K562 (cell line): ENCODE data around the gene CD22. TPM values are rescaled to one million over a fixed set of nuclear protein-coding genes. Genes with fewer than 3 reads are reported as not detected.

Experiments used
- ATAC-seq: fragments of 200-7000 bp; cut with Tn5 transposase; 3 replicates; pipeline ENCODE4 v1.9.1; 2020; ENCODE audit warnings: moderate library complexity
- BruUV-seq: library from RNA; stranded (reverse); fragments of 400-500 nt; replicated peaks from 2 replicates; lab custom pipeline; 2021; lab: Mats Ljungman, UMichigan
- CTCF ChIA-PET: fragments of 300-600 bp; formaldehyde crosslinking; extraction: SDS; loops from one replicate; lab custom pipeline; 2021; ENCODE audit warnings: low intra/inter-chr PET ratio; lab: Yijun Ruan, JAX
- POLR2A ChIA-PET: fragments of 300-600, 350-650 bp; sonication (Branson Sonifier 250); formaldehyde crosslinking; extraction: SDS; loops from one replicate; lab custom pipeline; 2021; ENCODE audit warnings: antibody characterized with exemption, inconsistent platforms; lab: Yijun Ruan, JAX
- DNase-seq, 4 experiments: peaks; one replicate each; pipeline versions ENCODE4 v3.0.0 to v3.0.0-alpha.2; 2011 to 2018; ENCODE audit warnings: low spot score in 3 of 4, mixed read lengths in 3 of 4; ENCODE audit errors: extremely low read depth in 1 of 4
- FAIRE-seq: peaks from 2 replicates; lab custom pipeline; 2011; peaks lifted over from hg19 to GRCh38; lab: Jason Lieb, UNC
- H2AFZ ChIP-seq: 2 replicates; pipeline ENCODE4 v1.6.0; 2011; ENCODE audit warnings: low read depth, low read length, control low read depth, inconsistent platforms
- H3K27ac ChIP-seq: fragments of 200-600 bp; 3 replicates; pipeline ENCODE4 v1.8.0; 2011; ENCODE audit warnings: low read depth, mild to moderate bottlenecking, control low read depth, inconsistent platforms, low read length, moderate library complexity, mixed read lengths; ENCODE audit errors: extremely low read depth
- H3K27me3 ChIP-seq, 2 experiments: fragments of 300-600 bp in 1 of 2; 2 replicates in 1 of 2; 3 replicates in 1 of 2; pipeline versions ENCODE4 v1.6.0 to v1.8.0; 2011; ENCODE audit warnings: inconsistent platforms in 2 of 2, low read length in 2 of 2, mild to moderate bottlenecking in 1 of 2, mixed read lengths in 1 of 2, moderate library complexity in 1 of 2; ENCODE audit not compliant: control insufficient read depth in 2 of 2, insufficient read depth in 2 of 2
- H3K36me3 ChIP-seq: fragments of 300-600 bp; 3 replicates; pipeline ENCODE4 v1.8.0; 2011; ENCODE audit warnings: mild to moderate bottlenecking, low read length, inconsistent platforms; ENCODE audit not compliant: control insufficient read depth, insufficient read depth
- H3K4me1 ChIP-seq, 2 experiments: fragments of 200-600 bp in 1 of 2; replicated peaks in 1 of 2; 2 replicates in 1 of 2; 3 replicates in 1 of 2; pipeline versions ENCODE4 v1.5.1 to v1.8.0; 2011; ENCODE audit warnings: inconsistent platforms in 2 of 2, low read length in 2 of 2, mild to moderate bottlenecking in 1 of 2, mixed read lengths in 1 of 2, moderate library complexity in 1 of 2; ENCODE audit not compliant: control insufficient read depth in 2 of 2, insufficient read depth in 2 of 2
- H3K4me2 ChIP-seq: 2 replicates; pipeline ENCODE4 v1.6.1; 2011; ENCODE audit warnings: low read length, control low read depth, inconsistent platforms, mixed read lengths; ENCODE audit not compliant: insufficient read depth
- H3K4me3 ChIP-seq: fragments of 200-600 bp; sonication (generic), shearing (Covaris generic); 2 replicates; pipeline ENCODE4 v1.5.1; 2016; ENCODE audit warnings: control low read depth, inconsistent platforms
- H3K79me2 ChIP-seq: fragments of 200-600 bp; 3 replicates; pipeline ENCODE4 v1.8.0; 2011; ENCODE audit warnings: low read length, inconsistent platforms; ENCODE audit not compliant: control insufficient read depth, insufficient read depth
- H3K9ac ChIP-seq, 2 experiments: 2 replicates each; pipeline versions ENCODE4 v1.6.0 to v1.6.1; 2011; ENCODE audit warnings: low read depth in 2 of 2, low read length in 2 of 2, control low read depth in 1 of 2, inconsistent platforms in 1 of 2, mild to moderate bottlenecking in 1 of 2, mixed read lengths in 1 of 2; ENCODE audit not compliant: insufficient read depth in 1 of 2
- H3K9me1 ChIP-seq: one replicate; pipeline ENCODE4 v1.6.0; 2011; ENCODE audit warnings: inconsistent platforms, mild to moderate bottlenecking, low read length, moderate library complexity; ENCODE audit not compliant: control insufficient read depth, insufficient read depth
- H3K9me3 ChIP-seq: replicated peaks from 2 replicates; pipeline ENCODE4 v1.5.1; 2011; ENCODE audit warnings: low read depth, low read length, inconsistent platforms; ENCODE audit not compliant: control insufficient read depth, insufficient read depth
- H4K20me1 ChIP-seq: replicated peaks from 2 replicates; pipeline ENCODE4 v1.6.1; 2011; ENCODE audit warnings: low read length, inconsistent platforms, mixed read lengths; ENCODE audit not compliant: control insufficient read depth, insufficient read depth
- ADNP ChIP-seq: fragments of 200-800 bp; sonication (Bioruptor generic); IDR thresholded peaks from 2 replicates; pipeline ENCODE4 v1.6.1; 2016; ENCODE audit warnings: missing genetic modification characterization, missing compliant biosample characterization
- ARHGAP35 ChIP-seq: fragments of 450-650 bp; IDR thresholded peaks from 2 replicates; pipeline ENCODE4 v1.6.1; 2018; ENCODE audit not compliant: partially characterized antibody
- CBX5 ChIP-seq: IDR thresholded peaks from 2 replicates; pipeline ENCODE4 v1.6.1; 2014; ENCODE audit warnings: low read depth, borderline replicate concordance
- E2F8 ChIP-seq: fragments of 450-650 bp; IDR thresholded peaks from 2 replicates; pipeline ENCODE4 v1.7.1; 2018; ENCODE audit warnings: mild to moderate bottlenecking, low read depth; ENCODE audit not compliant: partially characterized antibody
- ELF4 ChIP-seq: fragments of 450-650 bp; formaldehyde crosslinking; IDR thresholded peaks from 2 replicates; pipeline ENCODE4 v1.4.0; 2022; ENCODE audit warnings: missing genetic modification characterization
- HSF4 ChIP-seq: fragments of 250-450 bp; sonication (Bioruptor Pico); IDR thresholded peaks from 2 replicates; pipeline ENCODE4 v2.1.2; 2022; ENCODE audit warnings: mild to moderate bottlenecking, moderate library complexity, borderline replicate concordance
- JUN ChIP-seq, 2 experiments: sonication (generic) in 1 of 2; formaldehyde crosslinking in 1 of 2; IDR thresholded peaks; 2 replicates each; pipeline versions ENCODE4 v1.6.1 to v1.8.0; 2012 to 2022; ENCODE audit warnings: borderline replicate concordance in 2 of 2, mild to moderate bottlenecking in 2 of 2, improper control_type of control experiment in 1 of 2, low read depth in 1 of 2, low read length in 1 of 2, missing genetic modification reagents in 1 of 2
- KAT2B ChIP-seq: IDR thresholded peaks from one replicate; pipeline ENCODE4 v1.6.1; 2012; ENCODE audit warnings: low read depth, mild to moderate bottlenecking, control low read depth, inconsistent platforms, low read length, moderate library complexity
- MYNN ChIP-seq, 2 experiments: sonication (generic); formaldehyde crosslinking in 1 of 2; IDR thresholded peaks; 2 replicates each; pipeline versions ENCODE4 v1.5.0 to v1.6.1; 2016 to 2020; ENCODE audit warnings: antibody characterized with exemption in 1 of 2, missing genetic modification reagents in 1 of 2
- NR2C1 ChIP-seq, 2 experiments: fragments of 450-650 bp; IDR thresholded peaks; 2 replicates each; pipeline ENCODE4 v1.6.1; 2017; ENCODE audit warnings: mild to moderate bottlenecking in 2 of 2, antibody characterized with exemption in 1 of 2, inconsistent platforms in 1 of 2, missing compliant biosample characterization in 1 of 2, missing genetic modification characterization in 1 of 2
- NR2F6 ChIP-seq: fragments of 450-650 bp; formaldehyde crosslinking; IDR thresholded peaks from 2 replicates; pipeline ENCODE4 v1.4.0; 2020; ENCODE audit warnings: mild to moderate bottlenecking
- SMAD2 ChIP-seq: fragments of 150-350 bp; IDR thresholded peaks from 2 replicates; pipeline ENCODE4 v1.6.1; 2014; ENCODE audit warnings: low read depth, mild to moderate bottlenecking, low read length
- SMAD3 ChIP-seq: fragments of 450-650 bp; formaldehyde crosslinking; conservative IDR thresholded peaks from 2 replicates; pipeline ENCODE4 v1.4.0; 2020; ENCODE audit warnings: mild to moderate bottlenecking
- SNIP1 ChIP-seq: fragments of 450-650 bp; IDR thresholded peaks from 2 replicates; pipeline ENCODE4 v1.7.1; 2017; ENCODE audit warnings: low read depth, mild to moderate bottlenecking
- TFAM ChIP-seq: fragments of 250-450 bp; sonication (Bioruptor Pico); conservative IDR thresholded peaks from 2 replicates; pipeline ENCODE4 v1.5.0; 2021; ENCODE audit warnings: mild to moderate bottlenecking, moderate library complexity
- TOE1 ChIP-seq, 2 experiments: fragments of 450-650 bp in 1 of 2; sonication (generic) in 1 of 2; formaldehyde crosslinking in 1 of 2; IDR thresholded peaks; 2 replicates each; pipeline versions ENCODE4 v1.7.1 to v1.8.0; 2016 to 2022; ENCODE audit warnings: borderline replicate concordance in 2 of 2, mild to moderate bottlenecking in 2 of 2, antibody characterized with exemption in 1 of 2, inconsistent platforms in 1 of 2, low read depth in 1 of 2, missing genetic modification reagents in 1 of 2, moderate library complexity in 1 of 2
- ZNF134 ChIP-seq: fragments of 250-450 bp; sonication (Bioruptor Pico); conservative IDR thresholded peaks from 2 replicates; pipeline ENCODE4 v1.4.0; 2020
- ZNF586 ChIP-seq: fragments of 450-650 bp; formaldehyde crosslinking; conservative IDR thresholded peaks from 2 replicates; pipeline ENCODE4 v1.4.0; 2020; ENCODE audit warnings: mild to moderate bottlenecking, moderate library complexity
- WGBS: fragments of 100-300 bp; shearing (Covaris generic); methylation state at CpG from one replicate; pipeline ENCODE4 v1.1.6; 2016; ENCODE audit warnings: low coverage, mixed read lengths; ENCODE audit not compliant: insufficient coverage; ENCODE audit errors: missing lambda C conversion rate; 5-methylcytosine and 5-hydroxymethylcytosine counted together
- in situ Hi-C: fragments of 300-500 bp; cut with MboI; formaldehyde crosslinking; loops from 4 replicates; pipeline ENCODE4 v1.15.0; 2018; ENCODE audit warnings: inconsistent platforms, mixed read lengths
- intact Hi-C: fragments of 100-400 bp; cut with micrococcal nuclease; formaldehyde crosslinking; loops from 2 replicates; pipeline ENCODE4 v1.14.2; 2022
- polyA plus RNA-seq, 8 experiments: library from polyadenylated mRNA; depleted of rRNA in 4 of 8; stranded (reverse) in 5 of 8; unstranded in 3 of 8; fragments of >200 nt; fragmentation: Nextera tagmentation in 2 of 8; fragmentation: Illumina TruSeq in 1 of 8; extraction: Ambion mirVana in 2 of 8; extraction: Trizol in 1 of 8; gene quantifications; 2 replicates each; pipeline versions ENCODE4 v1.2.1 to v1.2.3, GENCODE V29; 2011 to 2014; ENCODE audit warnings: inconsistent platforms in 1 of 8, missing spikeins in 1 of 8
- total RNA-seq, 7 experiments: library from RNA; depleted of rRNA in 6 of 7; stranded (reverse); fragments of >200 nt in 6 of 7; fragmentation: Illumina TruSeq in 2 of 7; extraction: Trizol in 2 of 7; gene quantifications; 2 replicates each; pipeline versions ENCODE4 v1.2.1 to v1.2.3, GENCODE V29; 2011 to 2021; ENCODE audit warnings: low replicate concordance in 1 of 7
- TF ChIP-seq, protein P1 (sequence below): fragments of 250-450 bp; sonication (Bioruptor Pico); IDR thresholded peaks from 2 replicates; pipeline ENCODE4 v1.4.0; 2020; ENCODE audit warnings: mild to moderate bottlenecking, moderate library complexity

CD22 gene
- total and polyA plus RNA-seq, 9 of the 15 experiments (the other 6 are each of a cell fraction or from before 2014, with no cell fraction given) = 0.29 to 5.0 (median 3.5) TPM

DNA sequence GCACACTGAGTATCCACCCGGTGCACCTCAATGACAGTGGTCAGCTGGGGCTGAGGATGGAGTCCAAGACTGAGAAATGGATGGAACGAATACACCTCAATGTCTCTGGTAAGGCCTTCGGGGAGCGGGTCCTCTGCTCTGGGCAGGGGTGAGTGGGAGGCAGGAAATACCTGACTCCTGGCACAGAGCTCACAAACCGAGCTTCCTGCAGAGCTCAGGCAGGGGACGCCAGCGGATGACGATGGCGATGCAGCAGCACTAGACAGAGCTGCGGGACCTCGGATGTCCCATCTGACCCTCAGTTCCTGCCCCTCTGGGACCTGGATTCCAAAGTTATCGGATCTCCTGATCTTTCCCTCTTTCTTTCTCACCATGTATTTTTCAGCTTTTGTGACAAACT is 3.8 kb downstream of the CD22 start:
- H2AFZ ChIP-seq = no peak overlapping the region
- H3K27ac ChIP-seq = no peak overlapping the region
- H3K27me3 ChIP-seq = no peaks in the 10 kb centered on the region
- ATAC-seq = no peak
- no peak overlapping the region for H3K4me2 ChIP-seq
- BruUV-seq = no TSS peak
- peak in 1 of 4 experiments; percentile 4 for DNase-seq
- 49% methylated on average over 10 of the region's 12 CpGs for WGBS
- no peaks in the 10 kb centered on the region for H4K20me1 ChIP-seq
- H3K9me3 ChIP-seq = no peaks in the 10 kb centered on the region
- no peak overlapping the region for H3K4me3 ChIP-seq
- H3K4me1 ChIP-seq = peaks cover 2 to 11% of the 10 kb centered on the region in 2 experiments; a peak in 3 of 5 replicates
- H3K9me1 ChIP-seq = no peaks in the 10 kb centered on the region
- POLR2A ChIA-PET = interaction anchor here (1.0 to 1.6 kb wide), 3 partner anchors 8 to 20 kb away, joined by 3 to 8 read pairs (median 3); no protein-coding TSS in a partner anchor
- H3K79me2 ChIP-seq = no peaks in the 10 kb centered on the region
- intact Hi-C loops = no loop called here
- no peak for FAIRE-seq
- CTCF ChIA-PET = no interaction called here
- in situ Hi-C loops = loop anchor here (10.0 kb wide), 1 partner anchor 58 kb away; no protein-coding TSS in a partner anchor
- H3K36me3 ChIP-seq = no peaks in the 10 kb centered on the region
- H3K9ac ChIP-seq = no peak overlapping the region; a peak in 1 of 4 replicates
- TF ChIP-seq ZNF134 = no peak
- TF ChIP-seq SMAD2 = no peak
- no peak for TF ChIP-seq NR2F6 (CRISPR knock-in tag)
- TF ChIP-seq, protein P1, sequence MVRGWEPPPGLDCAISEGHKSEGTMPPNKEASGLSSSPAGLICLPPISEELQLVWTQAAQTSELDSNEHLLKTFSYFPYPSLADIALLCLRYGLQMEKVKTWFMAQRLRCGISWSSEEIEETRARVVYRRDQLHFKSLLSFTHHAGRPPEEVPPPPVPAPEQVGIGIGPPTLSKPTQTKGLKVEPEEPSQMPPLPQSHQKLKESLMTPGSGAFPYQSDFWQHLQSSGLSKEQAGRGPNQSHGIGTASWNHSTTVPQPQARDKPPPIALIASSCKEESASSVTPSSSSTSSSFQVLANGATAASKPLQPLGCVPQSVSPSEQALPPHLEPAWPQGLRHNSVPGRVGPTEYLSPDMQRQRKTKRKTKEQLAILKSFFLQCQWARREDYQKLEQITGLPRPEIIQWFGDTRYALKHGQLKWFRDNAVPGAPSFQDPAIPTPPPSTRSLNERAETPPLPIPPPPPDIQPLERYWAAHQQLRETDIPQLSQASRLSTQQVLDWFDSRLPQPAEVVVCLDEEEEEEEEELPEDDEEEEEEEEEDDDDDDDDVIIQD (CRISPR knock-in tag) = no peak
- no peak for TF ChIP-seq NR2C1 (IDR thresholded peaks at IDR 0.05)
- TF ChIP-seq NR2C1 (tag; IDR thresholded peaks at IDR 0.05) = no peak
- no peak for TF ChIP-seq ADNP (tag)
- TF ChIP-seq JUN (IDR thresholded peaks at IDR 0.05; ENCODE audit: borderline replicate concordance, low read depth, low read length) = no peak
- no peak for TF ChIP-seq JUN (CRISPR knock-in tag; IDR thresholded peaks at IDR 0.05; ENCODE audit: borderline replicate concordance)
- TF ChIP-seq TOE1 (IDR thresholded peaks at IDR 0.05; ENCODE audit: borderline replicate concordance) = no peak
- no peak for TF ChIP-seq TOE1 (CRISPR knock-in tag; IDR thresholded peaks at IDR 0.05; ENCODE audit: borderline replicate concordance, low read depth)
- TF ChIP-seq ELF4 = no peak
- TF ChIP-seq SNIP1 = no peak
- TF ChIP-seq CBX5 = no peak
- no peak for TF ChIP-seq TFAM
- no peak for TF ChIP-seq SMAD3 (CRISPR knock-in tag)
- no peak for TF ChIP-seq HSF4 (CRISPR knock-in tag)
- TF ChIP-seq MYNN (IDR thresholded peaks at IDR 0.05) = no peak
- TF ChIP-seq MYNN (CRISPR knock-in tag; IDR thresholded peaks at IDR 0.05) = no peak
- no peak for TF ChIP-seq ZNF586 (CRISPR knock-in tag)
- no peak for TF ChIP-seq E2F8
- TF ChIP-seq KAT2B = no peak
- TF ChIP-seq ARHGAP35 = no peak
